GM21576 (cell line): ENCODE measurements around the gene TRIM44.
"Not testable (repeated sequence)": the region's sequence is repeated elsewhere in the genome, so short reads cannot be mapped to it uniquely, and the experiment has no call there.

Experiments used
- ATAC-seq: cut with Tn5 transposase; IDR thresholded peaks from one replicate; pipeline ENCODE4 v1.9.1; 2021; ENCODE audit warnings: mild to moderate bottlenecking, moderate library complexity; ENCODE audit not compliant: unreplicated experiment

Gene TRIM44

GRCh38 chr11:35632301-35632700 is 30.3 kb upstream of the TRIM44 start:
- ATAC-seq, result no peak

GRCh38 chr11:35633827-35634423 is 28.6 kb upstream of the TRIM44 start:
- no peak for ATAC-seq

- ATAC-seq, result no peak
These were observed 26.6 kb upstream of the TRIM44 start for GRCh38 chr11:35635933-35636332.

- ATAC-seq, result no peak
These were observed 22.9 kb upstream of the TRIM44 start for GRCh38 chr11:35639591-35640179.

- ATAC-seq, result no peak
These were observed 21.2 kb upstream of the TRIM44 start for GRCh38 chr11:35641171-35641897.

- no peak for ATAC-seq
These were observed 20.6 kb upstream of the TRIM44 start for GRCh38 chr11:35641964-35642363.

- ATAC-seq, result no peak
These were observed 15.0 kb upstream of the TRIM44 start for GRCh38 chr11:35647421-35648093.

- no peak for ATAC-seq
These were observed 12.6 kb upstream of the TRIM44 start for GRCh38 chr11:35650006-35650405.

- ATAC-seq, result no peak
These were observed 12.1 kb upstream of the TRIM44 start for GRCh38 chr11:35650467-35650866.

- no peak for ATAC-seq
These were observed 11.3 kb upstream of the TRIM44 start for GRCh38 chr11:35651263-35651662.

GRCh38 chr11:35652786-35653185 is 9.8 kb upstream of the TRIM44 start:
- not testable (repeated sequence) for ATAC-seq

- ATAC-seq, result no peak
These were observed 7.9 kb upstream of the TRIM44 start for GRCh38 chr11:35654711-35655110.

GRCh38 chr11:35655254-35655653 is 7.3 kb upstream of the TRIM44 start:
- no peak for ATAC-seq

- ATAC-seq, result no peak
These were observed 6.7 kb upstream of the TRIM44 start for GRCh38 chr11:35655856-35656255.

- no peak for ATAC-seq
These were observed 4.3 kb upstream of the TRIM44 start for GRCh38 chr11:35658020-35658948.

- no peak for ATAC-seq
These were observed 1.0 kb upstream of the TRIM44 start for GRCh38 chr11:35661534-35661933.

GRCh38 chr11:35662061-35662648 is 420 bp upstream of the TRIM44 start:
- peak; percentile 37 for ATAC-seq

GRCh38 chr11:35663408-35663702 is 780 bp downstream of the TRIM44 start:
- ATAC-seq, result no peak

GRCh38 chr11:35664977-35665441 is 2.4 kb downstream of the TRIM44 start:
- ATAC-seq, result no peak

GRCh38 chr11:35667257-35667656 is 4.7 kb downstream of the TRIM44 start:
- ATAC-seq, result no peak
